SIG-M5 treated with dmso at 0.1 percent for 504 hours (cell line): ENCODE data around the gene MAST3.
A peak's percentile ranks its signal among the peaks of the same experiment; 100 is the strongest.
"Not testable (repeated sequence)": the region's sequence is repeated elsewhere in the genome, so short reads cannot be mapped to it uniquely, and the experiment has no call there.

ENCODE experiments used
- DNase-seq: peaks from one replicate; lab custom pipeline; 2025; ENCODE audit not compliant: unreplicated experiment; lab: John Stamatoyannopoulos, UW

Gene MAST3

GRCh38 chr19:18085702-18086457, 11.7 kb upstream of the MAST3 start:
- DNase-seq, result no peak

GRCh38 chr19:18086590-18087138, 10.9 kb upstream of the MAST3 start, which contains the start of gene IL12RB1:
TSS of gene IL12RB1 (minus strand) at chr19:18086934. CDS start at chr19:18086823, 111 bp downstream.
- peak; percentile 52 for DNase-seq

GRCh38 chr19:18089096-18089541, 8.5 kb upstream of the MAST3 start:
- DNase-seq, result peak; percentile 85

GRCh38 chr19:18089726-18090125, 7.9 kb upstream of the MAST3 start:
- DNase-seq, result no peak

- no peak for DNase-seq
These were observed 6.9 kb upstream of the MAST3 start for GRCh38 chr19:18090545-18091216.

GRCh38 chr19:18091217-18091608, 6.4 kb upstream of the MAST3 start:
- peak; percentile 84 for DNase-seq

GRCh38 chr19:18093439-18094161, 4.0 kb upstream of the MAST3 start:
- DNase-seq, result no peak

GRCh38 chr19:18096258-18096657, 1.3 kb upstream of the MAST3 start:
- no peak for DNase-seq

GRCh38 chr19:18097993-18098890, 664 bp downstream of the MAST3 start:
- no peak for DNase-seq

GRCh38 chr19:18098891-18099622, 1.5 kb downstream of the MAST3 start:
- peak; percentile 60 for DNase-seq

GRCh38 chr19:18099623-18099995, 2.0 kb downstream of the MAST3 start:
- no peak for DNase-seq

GRCh38 chr19:18100710-18101109, 3.1 kb downstream of the MAST3 start:
- no peak for DNase-seq

- no peak for DNase-seq
These were observed 3.7 kb downstream of the MAST3 start for GRCh38 chr19:18101268-18101667.

- DNase-seq, result no peak
These were observed 5.5 kb downstream of the MAST3 start for GRCh38 chr19:18102916-18103542.

- no peak for DNase-seq
These were observed 7.2 kb downstream of the MAST3 start for GRCh38 chr19:18104793-18105131.

- not testable (repeated sequence) for DNase-seq
These were observed 7.7 kb downstream of the MAST3 start for GRCh38 chr19:18105259-18105658.

- no peak for DNase-seq
These were observed 9.7 kb downstream of the MAST3 start for GRCh38 chr19:18107235-18107634.

GRCh38 chr19:18108897-18109296, 11.3 kb downstream of the MAST3 start:
- no peak for DNase-seq

GRCh38 chr19:18109341-18109732, 11.8 kb downstream of the MAST3 start:
- no peak for DNase-seq
